ENCODE results near the gene STAU1.

STAU1 gene

GRCh38 chr20:49174183-49174582 is 14.0 kb downstream of the STAU1 start:
- no peak for TF ChIP-seq CTCF (IDR thresholded peaks at IDR 0.05)

- no peak for TF ChIP-seq CTCF (IDR thresholded peaks at IDR 0.05)
Measured at GRCh38 chr20:49172413-49172812, 15.7 kb downstream of the STAU1 start.

GRCh38 chr20:49171909-49172308 is 16.2 kb downstream of the STAU1 start:
- no peak for TF ChIP-seq CTCF (IDR thresholded peaks at IDR 0.05)

GRCh38 chr20:49170714-49171113 is 17.4 kb downstream of the STAU1 start:
- TF ChIP-seq CTCF (IDR thresholded peaks at IDR 0.05) = no peak

- no peak for TF ChIP-seq CTCF (IDR thresholded peaks at IDR 0.05)
Measured at GRCh38 chr20:49169547-49169946, 18.6 kb downstream of the STAU1 start.

- TF ChIP-seq CTCF (IDR thresholded peaks at IDR 0.05) = no peak
Measured at GRCh38 chr20:49167811-49168507, 20.2 kb downstream of the STAU1 start.

GRCh38 chr20:49166534-49167449 is 21.3 kb downstream of the STAU1 start:
- TF ChIP-seq CTCF (IDR thresholded peaks at IDR 0.05) = no peak
